Measurements from ENCODE around the gene LLPH. TPM values are rescaled to one million over a fixed set of nuclear protein-coding genes. Genes with fewer than 3 reads are reported as not detected.

The LLPH gene
- total RNA-seq, 1 experiment from 2014 or later, result 5.6 TPM

Other genes starting within 250 kb of the LLPH start
- gene TMBIM4, start 39.2 kb upstream of the LLPH start, total RNA-seq (2014; rRNA removed; shearing (Covaris generic); ENCODE audit: low replicate concordance), result 36.1 and 151 TPM in 2 replicates
- gene IRAK3, start 58.5 kb upstream of the LLPH start, total RNA-seq (2014; rRNA removed; shearing (Covaris generic); ENCODE audit: low replicate concordance), result not detected in 2 replicates
- gene HELB, start 171.7 kb upstream of the LLPH start, total RNA-seq (2014; rRNA removed; shearing (Covaris generic); ENCODE audit: low replicate concordance), result 4.4 and 7.7 TPM in 2 replicates

All from Karpas-422 (cell line).